ENCODE results near the gene KCNH3.

DNA sequence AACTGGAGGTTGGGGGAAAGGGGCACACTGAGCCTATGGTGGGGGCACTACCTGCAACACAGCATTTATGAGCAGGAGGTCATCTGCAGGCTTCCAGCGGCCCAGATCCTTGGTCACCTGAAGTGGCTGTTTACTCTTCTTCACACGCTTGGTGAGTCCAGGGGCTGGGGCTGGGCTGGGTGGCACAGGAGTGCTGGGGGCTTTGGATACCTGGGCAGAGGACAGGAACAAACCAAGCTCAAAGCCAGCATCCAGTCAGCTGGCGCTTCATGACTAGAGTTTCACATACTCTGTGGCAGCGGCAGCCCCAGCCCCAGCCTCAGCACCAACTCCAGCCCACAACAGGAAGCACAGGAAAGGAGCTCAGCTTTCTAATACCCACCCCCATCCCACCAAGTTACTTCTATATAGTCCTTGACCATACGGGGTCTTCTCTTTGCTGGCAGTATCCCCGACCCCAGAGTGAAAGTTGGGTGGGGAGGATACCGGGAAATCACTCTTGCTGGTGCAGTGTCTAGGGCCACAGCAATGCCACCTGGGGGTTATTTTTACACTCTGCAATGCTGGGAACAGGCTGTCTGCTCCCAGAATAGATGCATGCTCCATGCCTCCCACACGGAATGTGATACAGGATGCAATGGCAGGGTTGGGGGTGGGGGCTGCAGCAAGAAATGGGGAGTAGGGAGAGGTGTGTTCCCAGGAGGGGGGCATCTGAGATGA lies 26.0 kb downstream of the KCNH3 start:
- TF ChIP-seq CEBPB (IDR thresholded peaks at IDR 0.05; ENCODE audit: borderline replicate concordance, low read depth, low read length) (no peak), SP2 (CRISPR knock-in tag; IDR thresholded peaks at IDR 0.05) (no peak), CBX5 (CRISPR knock-in tag; IDR thresholded peaks at IDR 0.05; ENCODE audit: borderline replicate concordance) (no peak), SP1 (IDR thresholded peaks at IDR 0.05) (no peak), SP1 (CRISPR knock-in tag; IDR thresholded peaks at IDR 0.05) (no peak), ATF1 (CRISPR knock-in tag; IDR thresholded peaks at IDR 0.05) (no peak), BRCA1 (CRISPR knock-in tag; IDR thresholded peaks at IDR 0.05) (no peak), PHF8 (CRISPR knock-in tag; IDR thresholded peaks at IDR 0.05) (no peak), RXRA (CRISPR knock-in tag; IDR thresholded peaks at IDR 0.05) (no peak), ZNF530 (CRISPR knock-in tag; IDR thresholded peaks at IDR 0.05; ENCODE audit: low read depth) (no peak), EP300 (IDR thresholded peaks at IDR 0.05; ENCODE audit: low read depth in 2 of 2, low read length in 2 of 2) (no peak), EP300 (CRISPR knock-in tag; IDR thresholded peaks at IDR 0.05; ENCODE audit: borderline replicate concordance) (no peak), MTA3 (CRISPR knock-in tag; IDR thresholded peaks at IDR 0.05) (no peak), ZNF121 (CRISPR knock-in tag; IDR thresholded peaks at IDR 0.05) (no peak), ZNF780A (CRISPR knock-in tag; IDR thresholded peaks at IDR 0.05) (no peak)

All from HepG2 (cell line).